T-helper 2 cell (primary cell): ENCODE data around the gene RNF169.

Experiments used
- DNase-seq, 5 experiments: peaks; one replicate each; pipeline versions ENCODE4 v3.0.0 to v3.0.0-alpha.2; 2012 to 2022

RNF169 gene

GRCh38 chr11:74771139-74771538 is 22.5 kb downstream of the RNF169 start:
- DNase-seq = no peak

GRCh38 chr11:74773476-74773875 is 24.8 kb downstream of the RNF169 start:
- DNase-seq = no peak

GRCh38 chr11:74775762-74776161 is 27.1 kb downstream of the RNF169 start:
- no peak for DNase-seq

- no peak for DNase-seq
These were observed 27.9 kb downstream of the RNF169 start for GRCh38 chr11:74776546-74776945.

GRCh38 chr11:74777038-74777437 is 28.4 kb downstream of the RNF169 start:
- no peak for DNase-seq

GRCh38 chr11:74777877-74778276 is 29.2 kb downstream of the RNF169 start:
- DNase-seq = no peak

GRCh38 chr11:74778581-74778980 is 29.9 kb downstream of the RNF169 start:
- no peak for DNase-seq

- no peak for DNase-seq
These were observed 31.8 kb downstream of the RNF169 start for GRCh38 chr11:74780248-74781005.

GRCh38 chr11:74783241-74783871 is 34.7 kb downstream of the RNF169 start:
- DNase-seq = peak in 2 of 5 experiments; percentile 56 to 80

GRCh38 chr11:74784234-74784633 is 35.6 kb downstream of the RNF169 start:
- DNase-seq = peak in 1 of 5 experiments; percentile 4

- DNase-seq = no peak
These were observed 36.1 kb downstream of the RNF169 start for GRCh38 chr11:74784726-74785125.

GRCh38 chr11:74786574-74786973 is 37.9 kb downstream of the RNF169 start:
- DNase-seq = no peak

- DNase-seq = no peak
These were observed 42.9 kb downstream of the RNF169 start for GRCh38 chr11:74791333-74792100.

GRCh38 chr11:74806267-74806666 is 57.6 kb downstream of the RNF169 start:
- DNase-seq = no peak

GRCh38 chr11:74809801-74810200 is 61.2 kb downstream of the RNF169 start:
- no peak for DNase-seq

GRCh38 chr11:74815966-74816365 is 67.3 kb downstream of the RNF169 start:
- no peak for DNase-seq

- DNase-seq = no peak
These were observed 68.0 kb downstream of the RNF169 start for GRCh38 chr11:74816664-74817063.

- DNase-seq = no peak
These were observed 69.8 kb downstream of the RNF169 start for GRCh38 chr11:74818283-74818946.

GRCh38 chr11:74819400-74819799 is 70.8 kb downstream of the RNF169 start:
- no peak for DNase-seq

GRCh38 chr11:74820763-74821162 is 72.1 kb downstream of the RNF169 start:
- no peak for DNase-seq

- DNase-seq = no peak
These were observed 73.5 kb downstream of the RNF169 start for GRCh38 chr11:74822170-74822569.

GRCh38 chr11:74824285-74824982 is 75.8 kb downstream of the RNF169 start:
- DNase-seq = no peak
